Mucosa of descending colon (tissue), 3 donors: ENCODE data around the gene VAT1L. TPM values are rescaled to one million over a fixed set of nuclear protein-coding genes. Genes with fewer than 3 reads are reported as not detected.

Experiments
- ATAC-seq: fragments of 200-7000 bp; cut with Tn5 transposase; one replicate; pipeline ENCODE4 v1.9.1; 2020; ENCODE audit warnings: mild to moderate bottlenecking, moderate library complexity
- DNase-seq, 3 donors: peaks; one replicate each; pipeline ENCODE4 v3.0.0-alpha.2; 2020
- H3K36me3 ChIP-seq: fragments of 200-600 bp; one replicate; pipeline ENCODE4 v1.8.0; 2021; ENCODE audit warnings: low read depth, mild to moderate bottlenecking
- H3K4me1 ChIP-seq: fragments of 200-600 bp; one replicate; pipeline ENCODE4 v1.8.0; 2021; ENCODE audit warnings: low read depth, mild to moderate bottlenecking
- H3K4me3 ChIP-seq: fragments of 200-600 bp; one replicate; pipeline ENCODE4 v1.8.0; 2021; ENCODE audit warnings: mild to moderate bottlenecking
- H3K9me3 ChIP-seq: fragments of 200-600 bp; one replicate; pipeline ENCODE4 v1.8.0; 2021; ENCODE audit warnings: mild to moderate bottlenecking
- CTCF ChIP-seq: fragments of 200-600 bp; IDR thresholded peaks from one replicate; pipeline ENCODE4 v1.8.0; 2022; ENCODE audit warnings: antibody characterized with exemption, mild to moderate bottlenecking
- intact Hi-C, 2 donors: fragments of 100-400 bp; cut with DNase I in 1 of 2; cut with micrococcal nuclease in 1 of 2; formaldehyde crosslinking; loops; one replicate each; pipeline versions ENCODE4 v1.11.0 to v1.11.1; 2022; cut with DNase I, micrococcal nuclease
- total RNA-seq, 3 donors: library from RNA; stranded (reverse); fragmentation: NEBNext Ultra II Directional in 2 of 3; extraction: Animal tissue kit (Norgen Biotek cat#: 25700) in 2 of 3; gene quantifications; one replicate each; pipeline versions ENCODE4 v1.2.1 to v1.2.4, GENCODE V29; 2021 to 2023
- donor health status: DM: no; HTN: no; CAD: no; lungs with moderate emphysema.
- donor health status: DM: no; HTN: no; CAD: no.
- donor health status: DM: no; HTN: yes; CAD: no.

Gene VAT1L
- total RNA-seq, 3 donors from 2014 or later: 0.84 to 8.7 (median 0.84) TPM

GRCh38 chr16:77784441-77785372 lies 3.7 kb upstream of the VAT1L start:
- intact Hi-C loops: no loop called here
- DNase-seq: peak in 1 of 3 donors; percentile 46
- TF ChIP-seq CTCF: no peak

GRCh38 chr16:77785373-77785764 lies 3.0 kb upstream of the VAT1L start:
- Histone ChIP-seq H3K9me3 (no peaks in the 10 kb centered on the region), H3K36me3 (no peaks in the 10 kb centered on the region), H3K4me3 (no peak overlapping the region), H3K4me1 (peaks cover 12% of the 10 kb centered on the region)
- DNase-seq (no peak), ATAC-seq (no peak)
- intact Hi-C loops: no loop called here
- no peak for TF ChIP-seq CTCF

More at GRCh38 chr16:77784441-77785372, 3.7 kb upstream of the VAT1L start:
- no peaks in the 10 kb centered on the region for H3K36me3 ChIP-seq
- no peaks in the 10 kb centered on the region for H3K9me3 ChIP-seq
- ATAC-seq: no peak
- no peak overlapping the region for H3K4me3 ChIP-seq
- peaks cover 12% of the 10 kb centered on the region for H3K4me1 ChIP-seq

GRCh38 chr16:77786186-77786847 lies 2.0 kb upstream of the VAT1L start:
- no peak for TF ChIP-seq CTCF
- Histone ChIP-seq H3K9me3 (no peaks in the 10 kb centered on the region), H3K36me3 (no peaks in the 10 kb centered on the region), H3K4me1 (peaks cover 12% of the 10 kb centered on the region), H3K4me3 (no peak overlapping the region)
- intact Hi-C loops: no loop called here
- no peak for ATAC-seq
- DNase-seq: no peak

- Histone ChIP-seq H3K4me3 (no peak overlapping the region), H3K9me3 (no peaks in the 10 kb centered on the region), H3K36me3 (no peaks in the 10 kb centered on the region), H3K4me1 (peaks cover 12% of the 10 kb centered on the region)
- DNase-seq (no peak), ATAC-seq (no peak)
- intact Hi-C loops: no loop called here
- TF ChIP-seq CTCF: no peak
Observed at GRCh38 chr16:77787452-77787851, 912 bp upstream of the VAT1L start.

- intact Hi-C loops: no loop called here
- H3K36me3 ChIP-seq: no peaks in the 10 kb centered on the region
- no peak for DNase-seq
- no peak overlapping the region for H3K4me3 ChIP-seq
- no peaks in the 10 kb centered on the region for H3K9me3 ChIP-seq
- TF ChIP-seq CTCF: no peak
- ATAC-seq: no peak
- H3K4me1 ChIP-seq: peaks cover 12% of the 10 kb centered on the region
Observed at GRCh38 chr16:77789085-77790008, 983 bp downstream of the VAT1L start.
